Panc1 (cell line): ENCODE results near the gene ADI1. TPM values are rescaled to one million over a fixed set of nuclear protein-coding genes. Genes with fewer than 3 reads are reported as not detected.

Source experiments
- ATAC-seq: fragments of 200-7000 bp; cut with Tn5 transposase; 2 replicates; pipeline ENCODE4 v1.9.1; 2020; ENCODE audit warnings: mild to moderate bottlenecking, moderate library complexity
- BruUV-seq: library from RNA; stranded (reverse); fragments of 400-500 nt; replicated peaks from 2 replicates; lab custom pipeline; 2021; lab: Mats Ljungman, UMichigan
- CTCF ChIA-PET: fragments of 300-600 bp; sonication (Branson Sonifier 250); formaldehyde crosslinking; loops from one replicate; lab custom pipeline; 2022; ENCODE audit warnings: antibody characterized with exemption; lab: Charles Lee
- POLR2A ChIA-PET: fragments of 300-600 bp; sonication (Branson Sonifier 250); formaldehyde crosslinking; loops from one replicate; lab custom pipeline; 2022; ENCODE audit warnings: antibody characterized with exemption; lab: Charles Lee
- DNase-seq: peaks from one replicate; pipeline ENCODE4 v3.0.0-alpha.2; 2010; ENCODE audit warnings: low read depth, low spot score
- H3K27ac ChIP-seq: 2 replicates; pipeline ENCODE4 v1.5.1; 2011; ENCODE audit warnings: mild to moderate bottlenecking, low read length, inconsistent platforms
- H3K27me3 ChIP-seq: fragments of 200-500 bp; sonication (Bioruptor generic); 2 replicates; pipeline ENCODE4 v1.6.0; 2014; ENCODE audit warnings: low read length, inconsistent platforms; ENCODE audit not compliant: control insufficient read depth, insufficient read depth
- H3K36me3 ChIP-seq: fragments of 200-500 bp; sonication (Bioruptor generic); 2 replicates; pipeline ENCODE4 v1.5.1; 2014; ENCODE audit warnings: inconsistent platforms, mild to moderate bottlenecking, low read length, moderate library complexity; ENCODE audit not compliant: control insufficient read depth, insufficient read depth
- H3K4me1 ChIP-seq: 2 replicates; pipeline ENCODE4 v1.5.1; 2011; ENCODE audit warnings: inconsistent platforms, mild to moderate bottlenecking, low read length, moderate library complexity; ENCODE audit not compliant: control insufficient read depth, insufficient read depth
- H3K4me3 ChIP-seq, 2 experiments: 2 replicates each; pipeline ENCODE4 v1.5.1; 2011 to 2012; ENCODE audit warnings: low read depth in 2 of 2, low read length in 2 of 2, mild to moderate bottlenecking in 2 of 2, inconsistent platforms in 1 of 2, moderate library complexity in 1 of 2
- H3K9me3 ChIP-seq: fragments of 200-500 bp; sonication (Bioruptor generic); 2 replicates; pipeline ENCODE4 v1.5.1; 2014; ENCODE audit warnings: low read depth, mild to moderate bottlenecking, inconsistent platforms, low read length, moderate library complexity; ENCODE audit not compliant: control insufficient read depth, insufficient read depth
- POLR2AphosphoS5 ChIP-seq: IDR thresholded peaks from 2 replicates; pipeline ENCODE4 v1.6.1; 2012; ENCODE audit warnings: mild to moderate bottlenecking, low read depth, low read length, moderate library complexity
- SIN3A ChIP-seq: IDR thresholded peaks from 2 replicates; pipeline ENCODE4 v1.6.1; 2012; ENCODE audit warnings: low read depth, mild to moderate bottlenecking, low read length, moderate library complexity, borderline replicate concordance; ENCODE audit not compliant: insufficient read depth
- TCF7L2 ChIP-seq: IDR thresholded peaks from 2 replicates; pipeline ENCODE4 v1.6.1; 2011; ENCODE audit warnings: mild to moderate bottlenecking, low read depth, low read length, inconsistent platforms
- in situ Hi-C: cut with HindIII; loops from 2 replicates; pipeline ENCODE4 v1.10.0; 2016; ENCODE audit warnings: low sequenced_read_pairs, low pct_unique_long_range_greater_than_20kb
- intact Hi-C: fragments of 100-400 bp; cut with micrococcal nuclease; formaldehyde crosslinking; loops from one replicate; pipeline ENCODE4 v1.10.0; 2022; ENCODE audit not compliant: unreplicated experiment
- total RNA-seq: library from RNA; stranded (reverse); gene quantifications from one replicate; pipeline ENCODE4 v1.2.1, GENCODE V29; 2021; ENCODE audit not compliant: unreplicated experiment
- TF ChIP-seq, protein P1 (sequence below): fragments of 450-650 bp; IDR thresholded peaks from 2 replicates; pipeline ENCODE4 v1.5.1; 2017; ENCODE audit warnings: mild to moderate bottlenecking
- TF ChIP-seq, protein P2 (sequence below), 2 experiments: IDR thresholded peaks; 2 replicates each; pipeline ENCODE4 v1.6.1; 2011 to 2012; ENCODE audit warnings: low read depth in 2 of 2, control low read depth in 1 of 2, low read length in 1 of 2, mild to moderate bottlenecking in 1 of 2, moderate library complexity in 1 of 2; ENCODE audit not compliant: insufficient read depth in 1 of 2

ADI1 gene
- total RNA-seq, 1 experiment from 2014 or later = 42.9 TPM

- H3K4me3 ChIP-seq = no peak overlapping the region
- H3K36me3 ChIP-seq = no peaks in the 10 kb centered on the region
- CTCF ChIA-PET = interaction anchor here (0.7 to 1.3 kb wide), 3 partner anchors 11 to 189 kb away, joined by 3 read pairs; no protein-coding TSS in a partner anchor
- no peak overlapping the region for H3K27ac ChIP-seq
- no peak for ATAC-seq
- no peaks in the 10 kb centered on the region for H3K9me3 ChIP-seq
- intact Hi-C loops (no loop called here), in situ Hi-C loops (no loop called here)
- no TSS peak for BruUV-seq
- no peak for DNase-seq
- POLR2A ChIA-PET = no interaction called here
- H3K27me3 ChIP-seq = no peaks in the 10 kb centered on the region
- H3K4me1 ChIP-seq = no peaks in the 10 kb centered on the region
- TF ChIP-seq, protein P1, sequence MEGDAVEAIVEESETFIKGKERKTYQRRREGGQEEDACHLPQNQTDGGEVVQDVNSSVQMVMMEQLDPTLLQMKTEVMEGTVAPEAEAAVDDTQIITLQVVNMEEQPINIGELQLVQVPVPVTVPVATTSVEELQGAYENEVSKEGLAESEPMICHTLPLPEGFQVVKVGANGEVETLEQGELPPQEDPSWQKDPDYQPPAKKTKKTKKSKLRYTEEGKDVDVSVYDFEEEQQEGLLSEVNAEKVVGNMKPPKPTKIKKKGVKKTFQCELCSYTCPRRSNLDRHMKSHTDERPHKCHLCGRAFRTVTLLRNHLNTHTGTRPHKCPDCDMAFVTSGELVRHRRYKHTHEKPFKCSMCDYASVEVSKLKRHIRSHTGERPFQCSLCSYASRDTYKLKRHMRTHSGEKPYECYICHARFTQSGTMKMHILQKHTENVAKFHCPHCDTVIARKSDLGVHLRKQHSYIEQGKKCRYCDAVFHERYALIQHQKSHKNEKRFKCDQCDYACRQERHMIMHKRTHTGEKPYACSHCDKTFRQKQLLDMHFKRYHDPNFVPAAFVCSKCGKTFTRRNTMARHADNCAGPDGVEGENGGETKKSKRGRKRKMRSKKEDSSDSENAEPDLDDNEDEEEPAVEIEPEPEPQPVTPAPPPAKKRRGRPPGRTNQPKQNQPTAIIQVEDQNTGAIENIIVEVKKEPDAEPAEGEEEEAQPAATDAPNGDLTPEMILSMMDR = no peak
- no peak for TF ChIP-seq TCF7L2
- no peak for TF ChIP-seq POLR2AphosphoS5
- TF ChIP-seq, protein P2, sequence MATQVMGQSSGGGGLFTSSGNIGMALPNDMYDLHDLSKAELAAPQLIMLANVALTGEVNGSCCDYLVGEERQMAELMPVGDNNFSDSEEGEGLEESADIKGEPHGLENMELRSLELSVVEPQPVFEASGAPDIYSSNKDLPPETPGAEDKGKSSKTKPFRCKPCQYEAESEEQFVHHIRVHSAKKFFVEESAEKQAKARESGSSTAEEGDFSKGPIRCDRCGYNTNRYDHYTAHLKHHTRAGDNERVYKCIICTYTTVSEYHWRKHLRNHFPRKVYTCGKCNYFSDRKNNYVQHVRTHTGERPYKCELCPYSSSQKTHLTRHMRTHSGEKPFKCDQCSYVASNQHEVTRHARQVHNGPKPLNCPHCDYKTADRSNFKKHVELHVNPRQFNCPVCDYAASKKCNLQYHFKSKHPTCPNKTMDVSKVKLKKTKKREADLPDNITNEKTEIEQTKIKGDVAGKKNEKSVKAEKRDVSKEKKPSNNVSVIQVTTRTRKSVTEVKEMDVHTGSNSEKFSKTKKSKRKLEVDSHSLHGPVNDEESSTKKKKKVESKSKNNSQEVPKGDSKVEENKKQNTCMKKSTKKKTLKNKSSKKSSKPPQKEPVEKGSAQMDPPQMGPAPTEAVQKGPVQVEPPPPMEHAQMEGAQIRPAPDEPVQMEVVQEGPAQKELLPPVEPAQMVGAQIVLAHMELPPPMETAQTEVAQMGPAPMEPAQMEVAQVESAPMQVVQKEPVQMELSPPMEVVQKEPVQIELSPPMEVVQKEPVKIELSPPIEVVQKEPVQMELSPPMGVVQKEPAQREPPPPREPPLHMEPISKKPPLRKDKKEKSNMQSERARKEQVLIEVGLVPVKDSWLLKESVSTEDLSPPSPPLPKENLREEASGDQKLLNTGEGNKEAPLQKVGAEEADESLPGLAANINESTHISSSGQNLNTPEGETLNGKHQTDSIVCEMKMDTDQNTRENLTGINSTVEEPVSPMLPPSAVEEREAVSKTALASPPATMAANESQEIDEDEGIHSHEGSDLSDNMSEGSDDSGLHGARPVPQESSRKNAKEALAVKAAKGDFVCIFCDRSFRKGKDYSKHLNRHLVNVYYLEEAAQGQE (IDR thresholded peaks at IDR 0.05; ENCODE audit: insufficient read depth in 1 of 2, low read depth in 2 of 2, low read length in 1 of 2) = no peak
- TF ChIP-seq SIN3A = no peak
Measured at GRCh38 chr2:3462493-3463104, 56.7 kb downstream of the ADI1 start.

DNA sequence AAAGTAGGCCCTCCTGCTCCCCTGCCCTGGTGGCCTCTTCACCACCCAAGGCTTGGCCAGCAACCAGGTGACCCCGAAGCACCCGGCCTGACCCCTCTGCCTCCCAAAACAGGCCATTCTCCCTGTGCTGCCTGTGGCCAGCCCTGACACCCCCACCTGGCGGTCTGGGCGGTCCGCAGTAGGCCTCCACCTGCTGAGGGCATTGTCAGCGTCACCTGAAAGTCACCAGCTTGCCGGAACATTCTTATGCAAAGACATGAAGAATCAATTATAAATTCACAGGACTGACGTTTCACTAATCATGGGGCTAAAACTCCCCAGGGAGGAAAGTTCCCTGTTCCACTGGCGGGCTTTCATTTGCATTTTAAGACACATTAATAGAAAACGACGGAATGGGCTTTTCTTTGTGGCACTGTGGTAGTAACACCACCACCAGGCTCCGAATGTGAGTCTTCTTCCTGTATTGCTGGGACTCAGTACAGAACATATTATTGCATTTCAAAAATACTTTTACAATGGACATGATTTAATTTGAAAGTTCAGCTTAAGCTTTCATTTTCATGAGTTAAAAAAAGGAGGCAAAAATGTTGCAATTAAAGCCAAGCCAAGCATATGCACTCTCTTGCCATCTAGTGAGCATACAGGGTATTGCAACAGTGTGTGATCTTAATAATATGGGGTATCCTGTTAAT, 57.4 kb downstream of the ADI1 start:
- POLR2A ChIA-PET = no interaction called here
- Histone ChIP-seq H3K9me3 (no peaks in the 10 kb centered on the region), H3K4me1 (no peaks in the 10 kb centered on the region), H3K4me3 (no peak overlapping the region), H3K27me3 (no peaks in the 10 kb centered on the region), H3K27ac (no peak overlapping the region), H3K36me3 (no peaks in the 10 kb centered on the region)
- intact Hi-C loops = no loop called here
- in situ Hi-C loops = no loop called here
- no TSS peak for BruUV-seq
- TF ChIP-seq, protein P2 (IDR thresholded peaks at IDR 0.05; ENCODE audit: insufficient read depth in 1 of 2, low read depth in 2 of 2, low read length in 1 of 2) = no peak
- TF ChIP-seq TCF7L2 (no peak), SIN3A (no peak), POLR2AphosphoS5 (no peak)
- TF ChIP-seq, protein P1 = peak; percentile 90; the same call in 1 of the 2 replicates
- CTCF ChIA-PET = interaction anchor here (0.7 to 1.0 kb wide), 2 partner anchors 20 to 189 kb away, joined by 3 read pairs; no protein-coding TSS in a partner anchor
- DNase-seq (peak; percentile 33), ATAC-seq (no peak)
